HG02642 (cell line): Measurements from ENCODE around the gene SYNGAP1.

Source experiments
- ATAC-seq: cut with Tn5 transposase; IDR thresholded peaks from one replicate; pipeline ENCODE4 v1.9.1; 2021; ENCODE audit warnings: mild to moderate bottlenecking; ENCODE audit not compliant: unreplicated experiment, poor library complexity

SYNGAP1 gene

DNA sequence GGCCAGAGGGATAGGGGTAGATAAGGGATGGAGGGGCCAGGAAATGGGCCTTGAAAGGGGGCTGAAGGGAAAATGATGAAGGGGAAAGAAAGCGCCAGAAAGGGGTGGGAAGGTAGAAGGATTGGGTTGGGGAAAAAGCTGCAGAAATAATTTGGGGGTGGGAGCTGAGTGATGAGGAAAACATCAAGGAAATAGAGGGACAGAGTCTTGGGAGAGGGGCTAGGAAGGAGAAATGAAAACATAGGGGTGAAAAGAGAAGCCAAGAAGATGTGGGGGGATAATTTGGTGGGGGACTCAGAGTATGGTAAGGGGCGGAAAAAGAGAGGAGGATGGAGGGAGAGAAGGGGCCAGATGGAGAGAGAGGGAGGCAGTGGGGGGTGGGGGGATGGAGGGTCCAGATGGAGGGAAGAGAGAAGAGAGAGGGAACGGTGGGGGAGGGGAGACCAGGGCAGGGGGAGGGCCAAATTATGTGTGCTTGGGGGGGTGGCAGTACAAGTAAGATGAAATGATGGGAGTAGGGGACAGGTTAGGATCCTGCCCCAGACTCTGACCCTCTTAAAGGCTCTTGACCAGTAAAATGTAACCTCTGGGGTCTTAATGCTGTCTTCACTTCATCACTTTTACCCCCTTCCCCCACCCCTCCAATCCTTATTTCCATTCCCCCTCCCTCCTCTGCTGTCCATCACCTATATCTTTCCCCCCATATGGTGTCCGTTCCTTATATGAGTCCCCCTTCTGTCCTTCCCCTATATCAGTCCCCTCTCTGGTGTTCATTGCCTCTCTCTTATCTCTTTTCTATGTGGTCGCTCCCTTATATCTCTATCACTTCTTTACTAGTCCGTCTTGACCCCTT lies 852 bp downstream of the SYNGAP1 start:
- ATAC-seq = no peak

DNA sequence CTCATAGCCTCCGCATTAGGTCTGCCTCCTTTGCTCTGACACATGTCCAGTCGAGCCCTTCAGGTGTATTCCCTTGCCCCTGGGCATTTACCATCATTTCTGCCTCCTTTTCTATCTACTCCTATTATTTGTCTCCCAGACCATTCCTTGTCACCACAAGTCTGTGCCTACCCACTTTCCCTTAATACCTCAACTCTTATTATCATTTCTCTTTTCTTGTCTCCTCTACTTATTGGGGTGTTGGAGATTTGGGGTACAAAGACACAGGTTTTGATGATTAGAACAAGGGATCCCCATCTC lies 1.4 kb downstream of the SYNGAP1 start:
- ATAC-seq = no peak

DNA sequence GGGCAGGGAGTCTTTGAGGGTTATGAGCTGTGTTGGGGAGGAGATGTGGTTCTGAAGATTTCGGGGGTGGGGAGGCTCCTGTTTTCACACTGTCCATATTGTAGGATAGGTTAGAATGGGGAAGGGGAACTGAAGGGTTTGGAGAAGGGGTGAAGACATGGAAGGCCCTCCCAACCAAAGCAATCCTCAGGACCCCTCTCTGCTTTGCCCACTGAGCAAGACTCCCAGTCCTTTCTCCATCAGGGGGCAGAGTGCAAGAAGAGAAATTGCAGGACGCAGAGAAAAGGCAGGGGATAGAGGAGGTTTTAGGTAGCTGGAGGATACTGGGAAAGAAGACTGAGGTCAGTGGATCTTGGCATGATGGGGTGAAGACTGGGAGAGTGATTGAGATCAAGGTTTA lies 3.9 kb downstream of the SYNGAP1 start:
- no peak for ATAC-seq

DNA sequence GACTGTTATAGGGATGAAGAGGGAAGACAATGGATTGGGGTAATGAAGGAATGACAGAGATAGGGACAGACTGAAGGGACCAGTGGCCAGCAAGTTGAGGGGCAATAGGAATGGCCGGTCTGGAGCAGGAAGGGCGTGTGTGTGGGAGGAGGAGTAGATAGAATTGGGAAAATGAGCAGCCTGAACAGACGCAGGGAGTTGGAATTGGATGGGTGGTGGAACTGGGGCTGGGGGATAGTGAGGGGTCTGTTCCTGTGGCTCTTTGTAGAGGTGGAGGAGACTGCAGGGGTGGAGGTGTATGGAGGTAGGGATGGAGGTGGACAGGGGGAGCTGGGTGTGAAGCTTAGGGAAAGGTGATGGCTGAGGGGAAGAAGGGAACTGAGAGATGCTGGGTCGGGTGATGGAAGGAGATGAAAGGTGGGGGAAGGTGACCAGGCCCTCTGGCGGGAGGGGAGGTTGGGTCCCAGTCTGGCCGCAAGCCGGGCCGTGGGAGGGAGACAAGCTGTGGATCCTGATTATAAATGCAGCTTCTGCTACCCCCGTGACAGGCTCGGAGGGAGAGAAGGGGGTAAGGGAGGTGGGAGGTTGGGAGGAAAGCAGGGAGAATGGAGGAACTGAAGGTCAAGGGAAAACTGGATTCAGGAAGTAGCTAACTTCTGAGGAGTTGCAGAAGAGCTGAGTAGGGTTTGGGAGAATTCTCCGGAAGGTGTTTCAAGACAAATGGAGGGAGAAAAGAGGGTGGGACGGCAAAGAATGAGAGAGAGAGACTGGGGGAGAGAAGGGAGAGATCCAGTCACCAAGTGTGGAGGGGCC lies 5.2 kb downstream of the SYNGAP1 start:
- ATAC-seq = no peak

DNA sequence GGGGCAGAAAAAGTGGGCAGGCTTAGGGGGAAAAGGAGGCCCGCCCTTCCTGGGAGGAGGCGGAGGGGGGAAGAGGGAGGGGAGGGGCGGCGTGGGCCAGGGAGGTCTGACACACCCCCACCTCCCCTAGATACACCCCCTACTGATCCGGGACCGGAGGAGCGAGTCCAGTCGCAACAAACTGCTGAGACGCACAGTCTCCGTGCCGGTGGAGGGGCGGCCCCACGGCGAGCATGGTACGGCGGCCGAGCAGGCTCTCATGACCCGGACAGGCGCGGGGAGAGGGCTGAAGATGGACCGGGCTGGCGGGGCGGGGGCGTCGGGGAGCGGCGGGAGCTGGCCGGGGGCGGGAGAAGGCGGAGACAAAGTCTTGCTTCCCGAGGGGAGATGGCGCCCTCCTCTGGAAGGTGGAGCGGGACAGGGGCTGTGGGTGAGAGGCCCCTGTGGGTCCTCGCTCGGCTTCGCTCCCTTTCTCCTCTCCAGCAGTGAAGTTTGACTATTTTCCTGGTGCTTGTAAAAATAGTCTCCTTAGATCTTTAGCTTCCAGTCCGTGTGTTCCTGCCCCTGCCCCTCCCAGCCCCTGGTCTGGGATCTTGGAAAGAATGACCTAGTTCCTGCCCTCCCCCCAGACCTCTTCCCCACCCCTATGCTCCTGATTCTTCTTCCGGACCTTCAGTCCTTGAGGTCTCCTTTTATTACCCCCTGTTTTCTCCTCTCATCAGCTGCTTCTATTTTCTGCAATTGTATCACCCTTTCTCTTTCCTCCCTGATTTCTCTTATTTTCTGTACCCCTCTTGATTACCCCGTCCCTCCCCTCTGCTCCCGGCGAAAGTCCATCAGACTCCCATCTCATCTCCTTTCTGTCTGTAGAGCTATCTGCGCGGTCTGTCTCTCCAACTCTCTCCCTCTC lies 6.1 kb downstream of the SYNGAP1 start:
- peak; percentile 54 for ATAC-seq

DNA sequence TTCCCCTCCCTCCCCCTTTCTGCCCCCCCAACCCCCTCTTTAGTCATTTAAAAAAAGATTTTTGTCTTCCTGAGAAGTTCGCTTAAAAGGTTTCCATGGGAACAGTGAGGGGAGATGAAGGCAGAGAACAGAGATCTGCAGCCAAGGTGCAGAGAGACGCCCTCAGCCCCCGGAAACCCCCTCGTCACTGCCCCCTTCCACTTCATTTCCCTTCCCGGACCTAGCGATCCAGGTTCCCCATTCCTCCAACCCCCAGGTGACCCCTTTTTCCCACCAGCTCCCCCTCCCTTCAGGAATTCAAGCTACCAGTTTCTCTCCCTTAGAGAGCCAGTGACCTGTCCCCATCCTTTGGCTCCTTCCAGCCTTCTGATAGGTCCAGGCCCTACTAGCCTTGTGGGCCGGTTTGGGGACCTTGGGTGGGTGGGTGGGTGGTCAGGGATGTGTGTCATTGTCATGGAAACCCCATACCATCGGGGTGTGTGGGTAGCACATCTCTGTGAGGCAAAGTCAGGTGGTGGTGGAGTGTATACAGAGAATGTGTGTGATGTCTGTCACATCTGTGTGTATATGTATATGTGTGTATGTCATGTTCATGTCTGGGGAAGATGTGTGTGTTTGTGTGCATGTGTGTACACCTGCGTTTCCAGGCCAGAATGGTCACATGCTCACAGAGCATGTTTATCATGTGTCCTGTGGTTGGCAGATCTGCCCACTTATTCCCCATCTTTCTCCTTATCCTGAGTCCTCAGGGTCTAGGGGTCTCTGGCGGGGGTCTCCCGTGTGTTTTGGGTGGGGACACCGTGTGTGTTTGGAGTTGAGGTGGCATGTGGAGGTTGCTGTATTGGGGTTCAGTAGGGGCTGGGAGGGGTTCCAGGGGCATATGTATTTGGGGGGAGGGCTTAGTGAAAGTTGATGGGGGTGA lies 7.0 kb downstream of the SYNGAP1 start:
- ATAC-seq = no peak

DNA sequence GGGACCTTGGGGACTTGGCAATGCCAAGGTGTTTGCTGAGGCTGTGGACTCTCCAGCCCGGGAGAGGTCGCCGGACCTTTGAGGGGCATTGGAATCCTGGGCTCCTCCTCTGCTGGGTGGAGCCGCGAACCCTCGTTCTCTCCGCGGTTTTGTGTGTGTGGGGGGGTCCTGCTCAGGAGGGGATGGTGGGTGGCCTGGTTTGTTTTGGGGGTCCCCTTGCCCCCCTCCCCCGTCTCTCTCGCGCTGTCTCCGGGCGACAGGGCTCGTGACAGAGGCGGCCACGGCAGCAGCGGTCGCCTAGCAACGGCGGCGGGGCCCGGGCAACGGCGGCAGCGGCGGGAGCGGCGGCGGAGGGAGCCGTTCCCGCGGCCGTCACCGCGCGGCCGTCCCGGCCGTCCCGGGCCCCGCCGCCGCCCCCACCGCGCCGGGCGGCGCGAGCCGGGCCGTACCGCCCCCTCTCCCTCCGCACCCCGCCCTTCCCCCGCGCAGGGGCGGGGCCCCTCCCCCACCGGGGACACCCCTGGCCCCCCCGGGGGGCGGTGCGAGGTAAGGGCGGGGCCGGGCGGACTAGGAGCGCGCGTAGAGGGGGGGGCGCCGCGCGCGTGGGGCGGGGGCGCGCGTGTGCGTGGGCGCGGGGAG lies 7.8 kb downstream of the SYNGAP1 start:
- peak; percentile 23 for ATAC-seq

DNA sequence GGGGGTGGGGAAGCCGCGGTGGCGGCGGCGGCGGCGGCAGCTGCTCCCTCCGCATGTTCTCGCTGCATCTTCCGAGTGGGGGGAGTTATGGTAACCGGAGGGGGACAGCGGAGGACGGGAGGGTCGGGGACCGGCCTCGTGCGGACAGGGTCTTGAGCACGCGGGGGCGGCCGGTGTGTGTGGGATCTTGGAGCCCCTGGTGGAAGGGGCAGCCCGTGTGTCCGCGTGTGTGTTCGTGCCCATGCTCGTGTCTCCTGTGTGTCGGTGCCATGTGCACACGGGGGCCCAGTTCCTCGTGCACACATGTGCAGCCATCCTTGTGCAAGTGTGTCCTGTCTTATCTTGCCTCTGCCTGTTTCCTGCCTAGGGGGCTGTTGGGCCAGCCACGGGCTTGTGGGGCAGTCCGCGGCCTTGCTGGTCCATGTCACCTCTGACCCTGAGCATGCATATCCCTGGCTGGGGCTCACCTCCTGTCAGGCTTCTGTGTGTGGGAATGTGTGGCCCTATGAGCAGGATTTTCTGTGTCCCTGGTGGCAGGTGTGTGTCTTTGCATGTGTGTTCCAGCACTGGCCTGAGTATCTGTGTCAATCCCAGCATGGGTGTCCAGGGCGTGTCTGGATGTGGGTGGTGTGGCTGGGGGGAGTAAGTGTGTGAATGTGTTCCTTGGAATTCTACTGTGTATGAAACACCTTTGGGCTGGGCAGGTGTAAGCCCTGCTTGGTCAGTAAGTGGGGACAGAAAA lies 8.5 kb downstream of the SYNGAP1 start:
- no peak for ATAC-seq

DNA sequence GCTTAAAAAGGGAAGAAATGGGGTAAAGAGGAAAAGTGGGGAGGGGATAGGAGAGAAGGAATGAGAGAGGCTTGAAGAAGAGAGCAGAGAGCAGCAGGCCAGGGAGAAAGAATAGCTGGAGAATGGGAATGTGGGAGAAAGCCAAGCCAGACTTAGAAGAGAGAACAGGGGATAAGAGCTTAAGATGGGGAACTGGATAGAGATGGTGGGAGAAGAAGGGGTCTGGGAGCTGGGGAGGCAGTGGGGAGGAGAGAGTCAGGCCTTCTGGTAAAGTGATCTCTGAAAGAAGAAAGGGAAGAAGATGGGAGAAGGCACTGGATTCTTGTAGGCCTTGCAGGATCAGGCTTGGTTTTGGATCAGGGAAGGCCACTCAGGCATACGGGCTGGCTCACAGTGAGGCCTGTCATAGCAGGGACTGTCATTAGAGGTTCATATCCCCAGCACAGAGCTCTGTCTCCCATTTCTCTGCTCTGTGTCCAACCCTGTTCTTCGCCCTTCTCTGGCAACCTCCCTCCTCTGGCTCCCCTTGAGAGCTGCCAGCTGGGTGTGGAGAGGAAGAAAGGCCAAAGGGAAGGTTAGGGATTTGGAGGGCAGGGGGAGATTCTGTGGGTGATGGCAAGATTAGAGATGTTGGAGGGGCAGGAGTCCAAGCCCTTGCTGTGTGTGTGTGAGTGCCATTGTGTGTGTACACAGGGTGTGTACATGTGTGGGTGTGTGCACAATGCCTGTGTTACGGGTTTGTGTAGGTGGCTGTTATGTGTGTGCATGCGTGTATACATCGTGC lies 9.3 kb downstream of the SYNGAP1 start:
- ATAC-seq = no peak

DNA sequence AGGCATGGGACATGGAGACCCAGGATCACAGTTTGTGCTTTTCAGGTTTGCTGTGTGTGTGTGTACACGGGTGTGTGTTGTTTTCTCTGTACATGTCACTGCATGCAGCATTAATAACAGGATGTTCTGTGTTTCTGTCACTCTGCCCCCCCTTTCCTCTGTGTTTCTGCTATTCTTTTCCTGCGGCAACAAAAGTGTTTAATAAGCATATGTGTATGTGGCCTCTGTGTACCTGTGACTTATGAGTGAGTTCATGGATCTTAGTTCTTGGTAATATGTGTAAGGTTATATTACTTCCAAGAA lies 9.8 kb downstream of the SYNGAP1 start:
- no peak for ATAC-seq

DNA sequence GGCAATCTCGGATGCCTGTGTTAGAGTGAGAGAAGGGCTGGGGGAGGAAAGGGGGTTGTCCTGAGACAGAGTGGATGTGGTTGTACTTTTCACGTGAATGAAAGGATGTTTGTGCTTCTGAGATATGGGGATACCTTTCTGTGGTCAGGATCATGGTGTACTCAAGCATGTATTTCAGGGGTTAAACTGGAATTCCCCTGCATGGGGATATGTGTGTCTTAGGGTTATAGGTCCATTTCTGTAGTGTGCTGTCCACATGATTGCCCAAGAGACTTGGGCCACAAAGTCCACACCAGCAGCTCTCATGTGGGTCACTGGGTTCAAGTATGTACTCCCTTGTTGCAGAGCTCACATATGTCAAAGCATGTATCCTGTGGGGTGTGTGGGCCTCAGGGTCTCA lies 10.5 kb downstream of the SYNGAP1 start:
- no peak for ATAC-seq

DNA sequence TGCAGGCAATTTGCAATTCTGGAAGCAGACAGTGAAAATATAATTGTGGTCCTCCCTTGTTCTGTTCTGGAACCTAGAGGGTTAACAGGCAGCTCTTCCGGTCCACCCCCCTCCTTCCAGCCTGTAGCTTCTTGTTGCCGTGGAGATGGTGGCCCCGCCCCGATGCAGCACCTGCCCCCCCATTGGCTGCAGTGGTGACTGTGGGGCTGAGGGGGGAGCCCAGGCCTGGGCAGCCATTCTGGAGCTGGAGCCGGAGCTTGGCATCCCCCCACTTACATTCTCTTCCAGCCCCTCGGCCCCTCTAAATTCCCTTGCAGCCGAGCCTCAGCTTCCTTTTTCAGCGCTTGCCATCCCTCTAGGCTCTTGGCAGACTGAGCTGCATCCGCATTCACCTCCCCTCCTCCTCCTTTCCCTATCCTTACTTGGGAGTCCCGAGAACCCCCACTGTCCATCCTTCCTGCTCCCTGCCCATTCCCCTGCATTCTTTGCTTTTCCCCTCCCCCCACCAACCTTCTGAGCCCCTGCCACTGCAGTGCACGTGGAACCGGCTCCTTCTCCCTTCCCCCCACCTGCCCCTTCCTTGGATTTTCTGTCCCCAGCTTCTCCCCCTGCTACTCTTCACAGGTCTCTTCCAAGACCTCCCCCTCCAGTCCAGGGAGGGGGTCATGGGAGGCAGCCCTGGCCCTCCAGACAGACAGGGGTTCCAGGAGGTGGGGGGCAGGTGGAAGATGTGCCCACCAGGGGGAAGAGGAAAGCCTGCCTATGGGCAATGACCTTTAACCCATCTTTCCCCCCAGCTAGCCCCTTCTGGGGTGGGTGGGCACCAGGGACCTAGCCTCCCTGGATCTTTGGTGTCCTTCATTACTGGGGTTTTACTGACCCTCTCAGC lies 11.4 kb downstream of the SYNGAP1 start:
- no peak for ATAC-seq

DNA sequence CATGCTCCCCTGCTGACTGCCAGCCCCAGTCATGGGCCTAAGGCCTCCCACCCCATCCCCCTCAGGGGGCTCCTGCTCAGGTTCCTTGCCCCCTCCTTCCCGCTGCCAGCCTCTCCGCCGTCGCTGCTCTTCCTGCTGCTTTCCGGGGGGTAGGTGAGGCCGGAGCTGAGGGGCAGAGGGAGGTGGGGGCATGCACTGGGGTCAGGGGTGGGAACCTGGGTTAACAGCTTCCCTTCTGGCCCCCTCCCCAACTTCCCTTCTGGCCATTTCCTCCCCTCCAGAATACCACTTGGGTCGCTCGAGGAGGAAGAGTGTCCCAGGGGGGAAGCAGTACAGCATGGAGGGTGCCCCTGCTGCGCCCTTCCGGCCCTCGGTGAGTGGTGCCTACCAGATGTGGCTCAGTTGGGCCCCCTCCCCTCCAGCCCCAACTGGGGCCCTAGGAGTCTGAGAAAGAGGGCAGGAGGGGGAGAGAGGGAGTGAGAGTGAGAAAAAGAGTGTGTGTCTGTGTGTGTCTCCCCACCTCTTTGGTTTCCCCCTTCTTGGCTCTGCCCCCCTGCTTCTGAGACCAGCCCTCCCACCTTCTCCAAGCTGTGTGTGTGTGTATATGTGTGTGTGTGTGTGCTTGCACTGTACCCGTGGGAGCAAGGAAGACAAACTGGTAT lies 12.1 kb downstream of the SYNGAP1 start:
- ATAC-seq = no peak

DNA sequence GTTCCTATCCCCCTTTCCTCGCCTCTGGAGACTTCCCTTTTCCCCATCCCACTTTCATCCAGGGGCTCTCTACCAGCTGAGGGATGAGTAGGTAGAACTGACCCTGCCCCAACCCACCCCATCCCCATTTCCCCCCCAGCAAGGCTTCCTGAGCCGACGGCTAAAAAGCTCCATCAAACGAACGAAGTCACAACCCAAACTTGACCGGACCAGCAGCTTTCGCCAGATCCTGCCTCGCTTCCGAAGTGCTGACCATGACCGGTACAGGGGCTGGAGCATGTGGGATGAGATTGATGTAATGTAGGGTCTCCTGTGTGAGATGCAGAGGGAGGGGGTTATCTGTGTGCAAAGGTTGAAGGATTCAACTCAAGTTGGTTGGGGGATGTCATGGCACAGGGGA lies 12.7 kb downstream of the SYNGAP1 start:
- no peak for ATAC-seq

DNA sequence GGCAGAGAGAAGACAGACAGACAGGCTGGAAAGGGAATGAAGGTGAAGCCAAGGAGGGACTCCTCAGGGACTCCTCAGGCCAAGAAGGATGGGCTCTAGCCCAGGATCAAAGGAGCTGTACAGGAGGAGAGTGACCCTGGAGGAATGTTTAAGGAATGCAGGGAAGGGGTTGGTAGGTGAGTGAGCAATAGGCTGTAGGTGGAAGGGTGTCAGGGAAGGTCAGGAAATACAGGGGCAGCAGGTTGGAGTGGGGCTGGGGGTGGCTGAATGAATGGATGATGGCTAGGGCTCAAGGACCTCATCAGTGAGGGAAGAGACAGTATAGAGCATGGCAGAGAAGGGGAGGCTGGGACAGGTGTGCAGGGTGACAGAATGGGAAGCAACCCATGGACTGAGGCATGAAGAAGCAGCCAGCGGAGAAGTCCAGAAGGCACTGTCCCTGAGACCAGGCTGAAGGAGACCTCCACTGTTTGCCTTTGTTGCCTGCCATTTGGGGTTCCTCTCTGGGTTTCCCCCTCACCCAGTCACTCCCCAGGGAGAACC lies 13.2 kb downstream of the SYNGAP1 start:
- ATAC-seq = no peak

DNA sequence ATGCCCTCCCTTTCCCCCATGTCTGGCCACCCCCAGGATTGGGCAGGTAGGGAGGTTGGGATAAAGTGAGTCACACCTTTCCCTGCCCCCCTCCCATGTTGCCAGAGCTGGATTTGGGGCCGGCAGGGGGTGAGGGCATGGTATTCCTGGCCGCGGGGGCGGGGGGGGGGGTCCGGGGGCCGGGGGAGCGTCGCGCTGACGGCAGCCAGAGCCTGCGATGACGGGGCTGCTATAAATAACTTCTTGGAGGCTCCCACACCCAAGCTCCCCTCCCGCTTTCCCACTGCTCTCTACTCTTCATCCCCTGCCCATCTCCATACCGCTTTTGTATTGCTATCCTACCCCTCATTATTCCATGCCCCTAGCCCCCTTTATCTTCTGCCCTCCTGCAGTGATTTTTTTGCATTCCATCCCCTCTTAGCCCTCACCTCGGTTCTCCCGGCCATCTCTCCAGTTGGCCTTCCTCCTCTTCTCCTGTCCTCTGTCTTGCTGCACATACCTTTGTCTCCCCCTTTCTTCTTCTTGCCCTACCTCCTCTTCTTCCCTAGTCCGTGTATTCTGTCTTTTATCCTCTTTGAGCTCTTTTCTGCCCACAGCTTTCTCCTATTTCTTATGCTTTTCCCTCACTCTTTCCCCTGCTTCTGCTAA lies 13.8 kb downstream of the SYNGAP1 start:
- ATAC-seq = no peak
